Heart left ventricle (tissue), 13 donors: ENCODE data around the gene HERPUD1.

Experiments
- POLR2A ChIP-seq, 2 donors: fragments of 450-650 bp; IDR thresholded peaks; one replicate each; pipeline ENCODE4 v1.6.1; 2017; ENCODE audit warnings: antibody characterized with exemption in 2 of 2, mild to moderate bottlenecking in 2 of 2, moderate library complexity in 2 of 2
- TF ChIP-seq, protein P1 (sequence below), 12 donors: fragments of 200-600 bp; sonication (generic) in 4 of 12; IDR thresholded peaks; one replicate each; pipeline versions ENCODE4 v1.5.0 to v1.8.0; 2018 to 2022; ENCODE audit warnings: antibody characterized with exemption in 12 of 12, mild to moderate bottlenecking in 5 of 12
- donor health status: ischemic (EF 13 %, LVEDD 7.1; RV severe dilation, severe dysfunction).
- donor health status: DM: no; HTN: yes; CAD: no.
- donor health status: DM: no; HTN: no; CAD: no.
- donor health status: ischemic (EF 25% LVEDD 6.9; RV normal size, moderate dysfunction).
- donor health status: ischemic (EF 25% LVEDD 5.7; RV mildly dilated, moderate dysfunction).
- donor health status: ischemic (EF 35%, LVEDD 5.7; RV mildly dilated, moderate dysfunction).
- donor health status: nonischemic (EF 11% LVEDD 7.7; RV severe dilation, severe dysfunction).
- donor health status: DM: yes; HTN: yes; CAD: no.
- donor health status: PGD.
- donor health status: ischemic (EF 29% LVEDD 5.4; RV normal size, mild dysfunction).
- donor health status: nonischemic (EF 23%, LVEDD 6.1; RV moderate dilation, normal function).

DNA sequence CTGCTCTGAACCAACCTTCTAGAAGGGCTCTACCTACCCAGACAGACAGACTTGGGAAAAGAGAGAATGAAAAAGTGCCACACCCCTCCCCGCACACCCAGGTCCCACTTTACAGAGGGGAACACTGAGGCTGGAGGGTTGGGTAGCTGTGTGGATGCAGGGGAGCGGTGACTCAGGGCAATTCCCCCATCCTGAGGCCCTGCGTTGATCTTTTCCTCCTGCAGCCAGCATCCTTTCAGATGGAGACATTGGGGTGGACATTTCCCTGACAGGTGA, 39.8 kb downstream of the HERPUD1 start:
- TF ChIP-seq, protein P1, sequence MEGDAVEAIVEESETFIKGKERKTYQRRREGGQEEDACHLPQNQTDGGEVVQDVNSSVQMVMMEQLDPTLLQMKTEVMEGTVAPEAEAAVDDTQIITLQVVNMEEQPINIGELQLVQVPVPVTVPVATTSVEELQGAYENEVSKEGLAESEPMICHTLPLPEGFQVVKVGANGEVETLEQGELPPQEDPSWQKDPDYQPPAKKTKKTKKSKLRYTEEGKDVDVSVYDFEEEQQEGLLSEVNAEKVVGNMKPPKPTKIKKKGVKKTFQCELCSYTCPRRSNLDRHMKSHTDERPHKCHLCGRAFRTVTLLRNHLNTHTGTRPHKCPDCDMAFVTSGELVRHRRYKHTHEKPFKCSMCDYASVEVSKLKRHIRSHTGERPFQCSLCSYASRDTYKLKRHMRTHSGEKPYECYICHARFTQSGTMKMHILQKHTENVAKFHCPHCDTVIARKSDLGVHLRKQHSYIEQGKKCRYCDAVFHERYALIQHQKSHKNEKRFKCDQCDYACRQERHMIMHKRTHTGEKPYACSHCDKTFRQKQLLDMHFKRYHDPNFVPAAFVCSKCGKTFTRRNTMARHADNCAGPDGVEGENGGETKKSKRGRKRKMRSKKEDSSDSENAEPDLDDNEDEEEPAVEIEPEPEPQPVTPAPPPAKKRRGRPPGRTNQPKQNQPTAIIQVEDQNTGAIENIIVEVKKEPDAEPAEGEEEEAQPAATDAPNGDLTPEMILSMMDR (IDR thresholded peaks at IDR 0.05) = no peak
- no peak for TF ChIP-seq POLR2A (IDR thresholded peaks at IDR 0.05)
